HG03521 (cell line): ENCODE data around the gene MCRIP2.

Source experiments
- ATAC-seq: cut with Tn5 transposase; IDR thresholded peaks from one replicate; pipeline ENCODE4 v1.9.1; 2021; ENCODE audit warnings: mild to moderate bottlenecking, moderate library complexity; ENCODE audit not compliant: unreplicated experiment

The MCRIP2 gene

GRCh38 chr16:616733-617586, 24.7 kb upstream of the MCRIP2 start:
- no peak for ATAC-seq

GRCh38 chr16:617855-618254, 23.8 kb upstream of the MCRIP2 start:
- ATAC-seq: no peak

DNA sequence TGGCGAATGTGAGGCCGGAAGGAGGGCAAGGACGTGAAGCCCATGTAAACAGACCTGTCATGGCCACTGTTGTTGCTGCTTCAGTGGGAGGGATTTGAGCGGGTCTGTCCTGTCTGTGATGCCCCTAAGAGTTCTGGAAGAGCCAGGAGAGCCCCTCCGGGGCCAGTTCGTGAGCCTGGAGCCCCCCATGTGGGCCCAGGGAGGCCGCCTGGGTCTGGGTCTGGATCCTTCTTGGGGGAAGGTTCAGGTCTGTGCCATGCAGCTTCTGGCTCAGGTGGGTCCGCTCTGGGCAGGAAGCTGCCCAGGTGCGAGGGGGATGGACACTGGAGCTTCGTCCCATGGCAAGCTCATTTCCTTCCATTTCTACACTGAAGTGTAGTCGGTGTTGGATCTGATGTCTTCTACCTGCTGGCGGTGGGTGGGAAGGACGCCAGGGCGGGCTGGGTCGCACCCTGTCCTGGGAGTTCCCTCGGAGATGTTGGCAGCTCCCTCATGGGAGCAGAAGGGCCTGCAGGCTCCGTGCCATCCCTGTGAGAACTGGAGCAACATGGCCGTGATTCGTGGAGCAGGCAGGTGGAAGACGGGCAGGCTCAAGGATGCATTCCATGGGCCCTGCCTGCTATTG, 22.0 kb upstream of the MCRIP2 start:
- no peak for ATAC-seq

- no peak for ATAC-seq
These were observed 20.7 kb upstream of the MCRIP2 start for GRCh38 chr16:620700-621525.

- no peak for ATAC-seq
These were observed 20.0 kb upstream of the MCRIP2 start for GRCh38 chr16:621526-622105.

GRCh38 chr16:622920-623280, 18.7 kb upstream of the MCRIP2 start:
- ATAC-seq: no peak

DNA sequence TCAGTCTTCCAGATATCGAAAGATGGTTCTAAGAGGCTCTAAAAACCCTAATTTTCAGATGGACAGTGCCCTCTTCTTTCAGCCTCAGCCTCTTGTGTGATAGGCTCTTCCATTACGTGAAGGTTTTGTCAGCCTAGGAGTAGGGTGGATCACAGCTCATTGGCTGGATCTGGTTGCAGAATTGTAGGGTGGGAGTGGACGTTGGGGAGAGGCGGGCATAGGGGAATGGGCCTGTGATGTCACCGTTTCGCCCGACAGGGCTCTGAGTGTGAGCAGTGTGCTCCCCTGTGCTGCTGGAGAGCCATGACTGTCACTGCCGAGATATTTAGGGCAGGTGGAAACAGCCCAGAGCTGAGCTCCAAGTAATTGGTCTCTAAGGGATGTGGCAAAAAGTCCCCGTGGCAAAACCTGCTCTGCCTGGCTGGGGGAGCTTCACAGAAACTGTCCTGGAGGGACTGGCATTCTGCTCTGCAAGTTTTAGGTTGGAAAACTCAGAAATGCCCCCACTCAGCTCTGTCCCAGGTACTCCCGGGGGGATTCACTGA, 17.0 kb upstream of the MCRIP2 start:
- ATAC-seq: no peak

DNA sequence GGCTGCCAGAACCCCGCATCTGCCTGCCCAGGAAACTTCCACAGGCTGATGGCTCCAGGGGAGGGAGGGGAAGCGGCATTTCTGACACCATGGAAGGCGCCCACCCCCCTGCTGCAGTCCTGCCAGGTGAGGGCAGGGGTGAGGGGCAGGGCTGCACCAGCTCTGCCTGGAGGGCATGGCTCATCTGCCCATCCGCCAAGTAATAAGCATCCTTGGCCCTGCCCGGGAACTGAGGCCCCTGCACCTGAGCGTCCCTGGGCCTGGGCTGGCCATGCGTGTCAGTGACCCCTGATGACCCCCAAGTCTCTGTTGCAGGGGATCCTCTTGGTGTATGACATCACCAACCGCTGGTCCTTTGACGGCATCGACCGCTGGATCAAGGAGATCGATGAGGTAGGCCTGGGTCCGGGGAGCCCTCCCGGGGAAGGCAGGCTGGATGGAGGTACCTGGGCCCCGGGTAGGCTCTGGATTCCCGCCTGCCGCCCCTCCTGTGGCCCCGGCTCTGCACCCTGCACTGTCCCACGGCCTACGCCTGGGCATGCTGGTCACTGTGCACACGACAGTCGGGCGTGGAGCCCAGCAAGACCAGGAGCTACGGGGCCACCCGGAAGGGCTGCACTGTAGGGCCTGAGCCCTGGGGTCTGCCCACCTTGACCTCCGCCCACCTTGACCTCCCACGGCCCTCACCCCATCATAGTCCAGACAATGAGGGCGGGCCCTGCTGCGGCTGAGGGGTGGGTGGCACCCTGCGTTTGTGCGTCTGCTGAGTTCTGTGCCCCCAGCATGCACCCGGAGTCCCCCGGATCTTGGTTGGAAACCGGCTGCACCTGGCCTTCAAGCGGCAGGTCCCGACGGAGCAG, 16.3 kb upstream of the MCRIP2 start:
- ATAC-seq: no peak

GRCh38 chr16:625977-626765, 15.5 kb upstream of the MCRIP2 start:
- no peak for ATAC-seq

GRCh38 chr16:626787-627453, 14.7 kb upstream of the MCRIP2 start:
- ATAC-seq: no peak

DNA sequence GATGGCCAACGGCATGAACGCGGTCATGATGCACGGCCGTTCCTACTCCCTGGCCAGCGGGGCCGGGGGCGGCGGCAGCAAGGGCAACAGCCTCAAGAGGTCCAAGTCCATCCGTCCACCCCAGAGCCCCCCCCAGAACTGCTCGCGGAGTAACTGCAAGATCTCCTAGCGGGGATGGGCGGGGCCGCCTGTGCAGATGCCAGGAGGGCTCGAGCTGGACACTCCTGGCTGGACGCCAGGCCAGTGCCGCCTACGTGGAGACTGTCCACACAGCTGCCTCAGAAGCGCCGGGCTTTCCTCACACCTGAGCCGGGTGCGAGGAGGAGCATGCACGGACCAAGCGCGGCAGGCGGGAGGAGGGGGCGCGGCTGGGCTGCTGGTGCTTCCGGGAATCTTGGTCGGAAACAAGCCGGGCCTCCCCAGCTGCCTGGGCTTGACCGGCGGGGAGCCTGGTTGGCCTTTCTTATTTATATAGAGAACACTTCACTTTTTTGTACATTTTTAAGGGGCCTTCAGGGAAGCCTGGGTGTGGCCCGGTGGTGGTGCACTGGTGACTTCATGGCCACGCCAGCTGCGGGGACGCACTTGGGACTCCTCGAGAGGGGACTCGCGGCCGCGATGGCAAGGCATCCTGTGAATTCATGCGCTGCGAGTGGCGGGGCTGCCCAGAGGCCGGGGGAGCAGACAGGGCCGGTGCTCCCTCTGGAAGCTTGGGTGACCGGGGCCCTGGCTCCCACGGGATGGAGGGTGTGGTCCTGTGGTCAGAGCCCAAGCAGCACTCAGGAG, 14.0 kb upstream of the MCRIP2 start:
- no peak for ATAC-seq

- ATAC-seq: no peak
These were observed 13.1 kb upstream of the MCRIP2 start for GRCh38 chr16:628321-629061.

- no peak for ATAC-seq
These were observed 12.3 kb upstream of the MCRIP2 start for GRCh38 chr16:629185-629832.

DNA sequence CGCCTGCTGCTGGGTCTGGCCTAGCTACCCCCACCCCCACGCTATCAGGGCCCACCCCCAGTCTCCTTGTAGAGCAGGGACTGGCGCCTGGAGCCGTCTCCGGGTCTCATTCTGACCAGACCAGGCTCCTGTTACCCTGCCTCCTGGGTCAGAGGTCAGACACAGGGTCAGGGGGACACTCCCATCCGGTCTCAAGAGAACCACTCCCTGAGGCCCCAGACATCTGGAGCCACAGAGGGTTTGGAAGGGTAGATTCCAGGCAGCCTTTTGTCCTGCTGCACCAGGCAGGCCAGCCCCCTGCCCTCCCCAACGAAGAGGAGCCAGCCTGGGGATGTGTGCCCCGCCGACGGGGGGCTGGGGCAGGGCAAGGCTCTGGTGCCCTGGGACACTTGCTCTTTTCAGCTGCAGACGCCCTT, 11.8 kb upstream of the MCRIP2 start:
- ATAC-seq: no peak

DNA sequence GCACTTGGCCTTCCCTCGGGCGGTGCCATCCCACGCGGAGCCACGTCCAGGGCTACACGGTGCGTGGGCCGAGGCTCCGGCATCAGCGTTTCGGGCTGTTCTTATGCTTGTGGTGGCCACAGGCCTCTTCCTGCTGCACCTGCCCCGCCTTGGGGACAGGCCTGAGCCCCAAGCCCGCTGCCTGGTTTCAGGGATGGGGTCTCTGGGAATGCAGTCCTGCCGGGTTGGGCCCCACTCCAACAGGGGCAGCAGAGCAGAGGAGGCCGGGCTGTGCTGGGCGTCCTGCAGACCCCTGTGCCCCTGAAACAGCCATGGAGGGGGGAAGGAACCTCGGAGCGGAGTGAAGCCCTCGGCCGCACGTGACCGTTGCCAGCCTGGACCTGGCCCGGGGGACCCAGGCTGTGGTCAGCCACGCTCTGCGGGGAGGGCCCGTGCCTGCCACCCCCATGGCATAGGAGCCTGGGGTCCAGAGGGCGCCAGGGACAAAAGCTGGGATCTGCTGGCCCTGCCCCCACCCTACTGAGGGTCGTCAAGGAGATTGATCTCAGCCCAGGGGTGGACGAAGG, 11.3 kb upstream of the MCRIP2 start:
- ATAC-seq: no peak

DNA sequence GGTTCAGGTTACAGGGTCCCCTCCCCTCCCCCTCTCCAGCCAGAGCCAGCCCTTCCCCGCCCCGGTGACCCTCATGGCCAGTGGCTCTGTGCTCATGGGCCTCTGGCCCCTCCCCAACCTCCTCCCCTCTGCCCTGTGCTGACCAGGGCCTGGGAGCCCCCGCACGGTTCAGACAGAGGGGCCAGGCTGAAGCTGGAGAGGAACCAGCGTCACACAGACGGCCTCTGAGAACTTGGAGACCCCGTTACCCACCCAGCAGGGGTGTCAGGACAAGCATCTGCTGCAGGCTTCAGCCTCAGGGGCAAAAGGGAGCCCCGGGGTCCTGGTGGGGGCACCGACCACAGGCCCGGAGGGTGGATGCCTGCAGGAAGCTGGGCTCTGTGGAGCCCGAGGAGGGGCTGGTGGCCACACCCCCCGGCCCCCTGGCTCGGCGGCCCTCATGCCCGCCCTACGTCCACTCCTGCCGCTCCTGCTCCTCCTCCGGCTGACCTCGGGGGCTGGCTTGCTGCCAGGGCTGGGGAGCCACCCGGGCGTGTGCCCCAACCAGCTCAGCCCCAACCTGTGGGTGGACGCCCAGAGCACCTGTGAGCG, 10.7 kb upstream of the MCRIP2 start, which contains the start of gene WFIKKN1:
Gene WFIKKN1, plus strand, starts transcription at position 171 of the 591 bp plus-strand sequence. Its CDS starts 269 bp downstream, at position 440.
- no peak for ATAC-seq
